DMS 273 (cell line): ENCODE data around the gene PITPNM3.

Experiments used
- DNase-seq: peaks from one replicate; lab custom pipeline; 2025; ENCODE audit not compliant: unreplicated experiment; lab: John Stamatoyannopoulos, UW

The PITPNM3 gene

GRCh38 chr17:6422654-6423241, 133.6 kb downstream of the PITPNM3 start:
- DNase-seq: no peak

DNA sequence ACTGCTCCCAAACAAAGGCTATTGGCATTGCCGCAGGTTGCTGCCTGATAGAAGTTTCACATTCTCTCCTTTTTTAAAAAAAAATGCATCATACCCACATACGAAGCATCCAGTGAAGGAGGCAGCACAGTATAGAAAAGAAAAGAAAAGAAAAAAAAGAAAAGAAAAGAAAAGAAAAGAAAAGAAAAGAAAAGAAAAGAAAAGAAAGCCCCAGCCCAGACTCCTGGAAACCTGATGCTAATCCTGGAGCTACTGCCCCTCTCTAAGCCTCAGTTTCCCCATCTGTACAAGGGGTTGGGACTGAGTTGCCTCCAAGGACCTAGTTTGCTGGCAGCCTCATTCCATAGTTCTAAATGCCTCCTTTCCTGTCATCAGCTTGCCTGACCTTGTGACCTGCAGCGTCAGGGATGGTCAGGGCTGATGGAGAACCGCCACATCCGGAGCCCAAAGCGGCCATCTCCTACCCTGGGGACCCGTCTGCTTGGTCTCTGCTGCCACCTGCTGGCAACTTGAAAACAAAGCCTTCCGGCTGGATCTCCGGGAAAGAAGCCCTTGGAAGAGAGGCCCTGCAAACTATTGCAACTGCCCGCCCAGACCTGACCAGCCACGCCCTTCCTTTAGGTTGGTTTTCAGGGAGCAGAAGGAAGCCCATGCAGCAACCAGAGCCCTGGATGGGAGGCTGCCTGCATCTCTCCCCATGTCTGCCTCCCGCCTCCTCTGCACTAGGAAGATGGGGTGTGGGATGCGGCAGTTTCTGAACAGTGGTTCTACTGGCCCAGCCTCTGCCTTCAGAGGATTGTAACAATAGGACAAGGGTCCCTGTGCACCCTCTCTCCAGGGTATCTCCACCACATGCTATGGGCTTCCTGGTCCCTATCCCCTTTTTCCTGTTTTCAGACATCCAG, 134.4 kb downstream of the PITPNM3 start:
- DNase-seq: peak; percentile 82

DNA sequence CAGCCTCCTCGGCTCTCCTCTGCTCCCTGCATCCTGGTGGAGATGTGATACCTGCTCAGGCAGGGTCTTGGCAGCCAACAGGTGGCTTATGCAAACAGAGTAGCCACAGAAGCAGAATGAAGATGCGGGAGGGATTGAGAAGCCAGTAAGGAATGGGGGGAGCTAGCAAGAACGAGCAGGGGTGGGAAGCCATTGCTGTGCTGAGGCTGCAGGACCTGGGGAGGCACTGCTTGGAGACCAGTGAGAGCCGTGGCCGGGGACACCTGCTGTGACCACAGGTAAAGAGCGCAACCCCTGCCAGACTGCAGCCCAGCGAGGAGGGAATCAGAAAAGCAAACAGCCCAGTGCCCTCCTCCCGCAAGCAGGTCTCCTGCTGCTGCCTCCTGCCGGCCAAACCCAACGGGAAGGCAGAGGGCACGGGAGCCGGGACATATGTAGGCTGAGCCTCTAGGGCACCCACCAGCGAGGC, 136.1 kb downstream of the PITPNM3 start:
- peak; percentile 43 for DNase-seq

GRCh38 chr17:6415616-6416015, 140.7 kb downstream of the PITPNM3 start:
- no peak for DNase-seq

DNA sequence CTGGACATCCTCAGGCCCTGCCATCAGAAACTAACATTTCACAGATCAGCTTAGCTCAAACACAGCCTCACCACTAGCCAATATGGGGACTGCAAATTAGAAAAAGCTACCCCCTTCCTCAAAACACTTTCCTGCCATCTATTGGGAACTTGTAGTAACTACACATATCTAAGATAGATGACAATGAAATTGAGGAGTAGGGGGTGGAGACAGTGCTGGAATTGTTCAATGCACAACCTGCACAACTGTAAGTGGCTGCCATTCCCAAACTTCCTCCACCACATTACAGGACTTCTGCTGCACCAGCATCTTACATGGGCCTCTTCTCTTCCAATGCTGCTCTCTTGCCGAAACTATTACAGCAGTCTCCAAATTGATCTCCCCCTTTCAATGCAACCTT, 143.3 kb downstream of the PITPNM3 start:
- DNase-seq: peak; percentile 71

- no peak for DNase-seq
These were observed 147.6 kb downstream of the PITPNM3 start for GRCh38 chr17:6408735-6409134.

DNA sequence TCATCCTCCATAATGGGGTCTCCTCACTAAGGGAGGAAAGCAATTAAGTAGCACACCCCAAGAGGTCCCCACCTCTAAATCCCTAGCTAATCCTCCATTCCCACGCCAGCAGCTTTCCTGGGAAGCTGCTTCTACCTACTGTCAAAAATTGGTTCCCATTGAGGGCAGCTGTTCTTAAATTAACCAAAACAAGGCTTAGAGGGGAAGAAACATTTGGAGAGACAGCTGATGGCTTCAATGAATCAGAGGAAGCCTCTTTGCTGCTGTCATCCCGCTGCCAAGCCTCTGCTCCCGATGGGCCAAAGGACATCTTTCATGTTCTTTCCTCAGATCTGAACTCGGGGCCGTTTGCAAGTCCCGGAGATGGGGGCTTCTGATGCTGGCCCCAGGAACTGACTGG, 148.1 kb downstream of the PITPNM3 start:
- no peak for DNase-seq

GRCh38 chr17:6402258-6402657, 154.1 kb downstream of the PITPNM3 start:
- DNase-seq: no peak
